Endothelial cell of umbilical vein (primary cell): ENCODE measurements around the gene EVA1A. TPM values are rescaled to one million over a fixed set of nuclear protein-coding genes. Genes with fewer than 3 reads are reported as not detected.

ENCODE experiments used
- BruUV-seq: library from RNA; stranded (reverse); fragments of 400-500 nt; replicated peaks from 2 replicates; lab custom pipeline; 2021; lab: Mats Ljungman, UMichigan
- CTCF ChIA-PET: fragments of 300-600, 350-600 bp; sonication (Branson Sonifier 250); formaldehyde crosslinking; loops from one replicate; lab custom pipeline; 2021; ENCODE audit warnings: antibody characterized with exemption, inconsistent platforms; lab: Charles Lee
- POLR2A ChIA-PET: fragments of 300-600, 350-600 bp; sonication (Branson Sonifier 250); formaldehyde crosslinking; loops from one replicate; lab custom pipeline; 2021; ENCODE audit warnings: antibody characterized with exemption, inconsistent platforms; lab: Charles Lee
- DNase-seq: peaks from one replicate; pipeline ENCODE4 v3.0.0-alpha.2; 2011; ENCODE audit warnings: low read depth, low spot score
- FAIRE-seq: peaks from 2 replicates; lab custom pipeline; 2011; peaks lifted over from hg19 to GRCh38; lab: Jason Lieb, UNC
- H2AFZ ChIP-seq: 2 replicates; pipeline ENCODE4 v1.6.0; 2012; ENCODE audit warnings: low read depth, low read length, control low read depth, inconsistent platforms
- H3K27ac ChIP-seq: 2 replicates; pipeline ENCODE4 v1.5.1; 2011; ENCODE audit warnings: low read depth, mild to moderate bottlenecking, control low read depth, low read length, moderate library complexity; ENCODE audit not compliant: insufficient read depth
- H3K27me3 ChIP-seq, 2 experiments: 2 replicates each; pipeline versions ENCODE4 v1.6.0 to v1.6.1; 2011; ENCODE audit warnings: low read length in 2 of 2, mixed read lengths in 1 of 2; ENCODE audit not compliant: control insufficient read depth in 2 of 2, insufficient read depth in 2 of 2
- H3K36me3 ChIP-seq, 2 experiments: 2 replicates in 1 of 2; 3 replicates in 1 of 2; pipeline ENCODE4 v1.5.1; 2011; ENCODE audit warnings: low read length in 2 of 2, mild to moderate bottlenecking in 1 of 2, moderate library complexity in 1 of 2; ENCODE audit not compliant: control insufficient read depth in 2 of 2, insufficient read depth in 2 of 2; ENCODE audit errors: extremely low read depth in 1 of 2
- H3K4me1 ChIP-seq: 3 replicates; pipeline ENCODE4 v1.5.1; 2011; ENCODE audit warnings: mild to moderate bottlenecking, low read length; ENCODE audit not compliant: control insufficient read depth, insufficient read depth; ENCODE audit errors: extremely low read depth
- H3K4me2 ChIP-seq: 2 replicates; pipeline ENCODE4 v1.6.1; 2011; ENCODE audit warnings: low read length, control low read depth, mixed read lengths; ENCODE audit not compliant: insufficient read depth
- H3K4me3 ChIP-seq, 3 experiments: fragments of 200-600 bp in 1 of 3; sonication (generic), shearing (Covaris generic) in 1 of 3; replicated peaks in 1 of 3; 2 replicates each; pipeline ENCODE4 v1.5.1; 2011 to 2016; ENCODE audit warnings: control low read depth in 3 of 3, low read length in 3 of 3, mild to moderate bottlenecking in 2 of 3, inconsistent platforms in 1 of 3, low read depth in 1 of 3, moderate library complexity in 1 of 3; ENCODE audit not compliant: insufficient read depth in 1 of 3
- H3K79me2 ChIP-seq: 2 replicates; pipeline ENCODE4 v1.6.0; 2012; ENCODE audit warnings: low read length, inconsistent platforms; ENCODE audit not compliant: control insufficient read depth, insufficient read depth
- H3K9ac ChIP-seq: replicated peaks from 2 replicates; pipeline ENCODE3; 2011; ENCODE audit warnings: low read length, control low read depth; ENCODE audit not compliant: insufficient read depth; ENCODE audit errors: extremely low read depth
- H3K9me1 ChIP-seq: replicated peaks from 3 replicates; pipeline ENCODE4 v1.6.0; 2011; ENCODE audit warnings: mild to moderate bottlenecking, low read length; ENCODE audit not compliant: control insufficient read depth, insufficient read depth; ENCODE audit errors: extremely low read depth
- H3K9me3 ChIP-seq: replicated peaks from 2 replicates; pipeline ENCODE4 v1.5.1; 2012; ENCODE audit warnings: low read length, inconsistent platforms; ENCODE audit not compliant: control insufficient read depth, insufficient read depth
- H4K20me1 ChIP-seq: replicated peaks from 2 replicates; pipeline ENCODE3; 2011; ENCODE audit warnings: mild to moderate bottlenecking, low read length; ENCODE audit not compliant: control insufficient read depth, insufficient read depth; ENCODE audit errors: extremely low read depth
- CTCF ChIP-seq, 2 donors: IDR thresholded peaks; 1 replicate in 1 of 2; 2 replicates in 1 of 2; pipeline ENCODE4 v1.5.1; 2011; ENCODE audit warnings: low read length in 2 of 2, mild to moderate bottlenecking in 2 of 2, moderate library complexity in 2 of 2, control low read depth in 1 of 2, inconsistent platforms in 1 of 2, low read depth in 1 of 2; ENCODE audit not compliant: insufficient read depth in 1 of 2; ENCODE audit errors: extremely low read depth in 1 of 2
- EZH2 ChIP-seq: IDR thresholded peaks from 2 replicates; pipeline ENCODE4 v1.6.1; 2012; ENCODE audit warnings: borderline replicate concordance, low read depth, mild to moderate bottlenecking, moderate library complexity, low read length, inconsistent platforms; ENCODE audit not compliant: severe bottlenecking
- FOS ChIP-seq: IDR thresholded peaks from 2 replicates; pipeline ENCODE4 v1.6.1; 2011; ENCODE audit warnings: mild to moderate bottlenecking, low read length, moderate library complexity, borderline replicate concordance; ENCODE audit not compliant: insufficient read depth
- GATA2 ChIP-seq: IDR thresholded peaks from 2 replicates; pipeline ENCODE4 v1.7.0; 2011; ENCODE audit warnings: low read depth, mild to moderate bottlenecking, moderate library complexity, mixed read lengths, low read length; ENCODE audit not compliant: insufficient read length, insufficient read depth
- JUN ChIP-seq: IDR thresholded peaks from 2 replicates; pipeline ENCODE4 v1.6.1; 2011; ENCODE audit warnings: borderline replicate concordance, low read depth; ENCODE audit not compliant: insufficient read length, insufficient read depth
- MAX ChIP-seq: IDR thresholded peaks from 2 replicates; pipeline ENCODE4 v1.6.1; 2011; ENCODE audit not compliant: insufficient read depth, insufficient read length
- MYC ChIP-seq: IDR thresholded peaks from one replicate; pipeline ENCODE4 v1.6.1; 2011; ENCODE audit warnings: mild to moderate bottlenecking, low read depth, low read length
- POLR2A ChIP-seq: IDR thresholded peaks from 2 replicates; pipeline ENCODE4 v1.6.1; 2012; ENCODE audit warnings: low read depth, mild to moderate bottlenecking, control low read depth, low read length
- POLR2AphosphoS5 ChIP-seq: IDR thresholded peaks from 2 replicates; pipeline ENCODE4 v1.6.1; 2012; ENCODE audit warnings: low read depth, mild to moderate bottlenecking, control low read depth, low read length, moderate library complexity; ENCODE audit not compliant: insufficient read depth
- dilution Hi-C: fragments of 300-500 bp; cut with MboI; formaldehyde crosslinking; loops from one replicate; pipeline ENCODE4 v1.15.0; 2019; ENCODE audit warnings: low sequenced_read_pairs; ENCODE audit not compliant: extremely low pct_ligation_motif_present
- intact Hi-C: fragments of 100-400 bp; cut with micrococcal nuclease; formaldehyde crosslinking; loops from one replicate; pipeline ENCODE4 v1.10.0; 2022
- polyA plus RNA-seq, 4 experiments: library from polyadenylated mRNA; depleted of rRNA in 3 of 4; stranded (reverse) in 3 of 4; unstranded in 1 of 4; fragments of >200 nt; gene quantifications; 2 replicates each; pipeline versions ENCODE4 v1.2.1 to v1.2.3, GENCODE V29; 2011 to 2012; ENCODE audit warnings: missing spikeins in 1 of 4
- total RNA-seq: library from RNA; stranded (reverse); gene quantifications from 2 replicates; pipeline ENCODE4 v1.2.3, GENCODE V29; 2021

Gene EVA1A
- total and polyA plus RNA-seq, 2 donors (not counting 3 experiments of a cell fraction or from before 2014, with no cell fraction given) = 52.6 to 66.5 TPM

- CTCF ChIA-PET = no interaction called here
- intact Hi-C loops (no loop called here), dilution Hi-C loops (no loop called here)
- no peak overlapping the region for H2AFZ ChIP-seq
- peaks cover 44% of the 10 kb centered on the region for H3K79me2 ChIP-seq
- no peak overlapping the region for H3K27ac ChIP-seq
- no peaks in the 10 kb centered on the region for H3K9me1 ChIP-seq
- no peak for FAIRE-seq
- no peak for TF ChIP-seq POLR2AphosphoS5
- no peak for TF ChIP-seq CTCF (IDR thresholded peaks at IDR 0.05; ENCODE audit: extremely low read depth in 1 of 2, insufficient read depth in 1 of 2, low read depth in 1 of 2, low read length in 2 of 2)
- TF ChIP-seq EZH2 = no peak
- TF ChIP-seq MYC = no peak
- TF ChIP-seq FOS = no peak
- TF ChIP-seq POLR2A = no peak
- TF ChIP-seq JUN = no peak
- TF ChIP-seq MAX = no peak
- TF ChIP-seq GATA2 = no peak
- no TSS peak for BruUV-seq
- H4K20me1 ChIP-seq = no peaks in the 10 kb centered on the region
- no peak overlapping the region for H3K4me3 ChIP-seq
- H3K9ac ChIP-seq = no peak overlapping the region
- H3K4me1 ChIP-seq = no peaks in the 10 kb centered on the region
- H3K36me3 ChIP-seq = peaks cover 2 to 6% of the 10 kb centered on the region in 2 experiments
- H3K27me3 ChIP-seq = no peaks in the 10 kb centered on the region
- POLR2A ChIA-PET = no interaction called here
- no peaks in the 10 kb centered on the region for H3K9me3 ChIP-seq
- DNase-seq = no peak
- H3K4me2 ChIP-seq = no peak overlapping the region
Measured at GRCh38 chr2:75538521-75539490, 21.9 kb downstream of the EVA1A start.
